Tibial nerve (tissue), 4 donors: ENCODE measurements around the gene FAM193A.

ENCODE experiments used
- EP300 ChIP-seq, 2 donors: sonication (generic); formaldehyde crosslinking; IDR thresholded peaks; one replicate each; pipeline ENCODE4 v1.6.1; 2017; ENCODE audit warnings: antibody characterized with exemption in 2 of 2, mild to moderate bottlenecking in 1 of 2
- TF ChIP-seq, protein P1 (sequence below), 5 experiments: fragments of 200-600 bp in 3 of 5; fragments of 450-650 bp in 2 of 5; sonication (generic) in 3 of 5; IDR thresholded peaks; one replicate each; pipeline ENCODE4 v1.5.1; 2016 to 2019; ENCODE audit warnings: antibody characterized with exemption in 5 of 5, mild to moderate bottlenecking in 3 of 5, moderate library complexity in 2 of 5

DNA sequence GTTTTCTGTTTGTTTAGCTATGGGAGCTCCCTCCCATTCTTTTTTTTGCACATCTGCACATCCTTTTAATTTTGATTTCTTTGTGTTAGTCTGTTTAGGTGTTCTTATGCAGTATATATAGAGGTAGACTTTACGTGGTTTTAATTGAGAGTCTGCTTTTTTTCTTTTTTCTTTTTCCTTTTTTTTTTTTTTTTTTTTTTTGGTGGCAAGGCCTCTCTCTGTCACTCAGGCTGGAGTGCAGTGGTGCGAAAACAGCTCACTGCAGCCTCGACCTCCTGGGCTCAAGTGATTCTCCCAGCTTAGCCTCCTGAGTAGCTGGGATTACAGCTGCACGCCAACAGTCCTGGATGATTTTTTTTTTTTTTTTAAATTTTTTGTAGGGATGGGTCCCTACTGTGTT is 68.2 kb downstream of the FAM193A start:
- TF ChIP-seq, protein P1, sequence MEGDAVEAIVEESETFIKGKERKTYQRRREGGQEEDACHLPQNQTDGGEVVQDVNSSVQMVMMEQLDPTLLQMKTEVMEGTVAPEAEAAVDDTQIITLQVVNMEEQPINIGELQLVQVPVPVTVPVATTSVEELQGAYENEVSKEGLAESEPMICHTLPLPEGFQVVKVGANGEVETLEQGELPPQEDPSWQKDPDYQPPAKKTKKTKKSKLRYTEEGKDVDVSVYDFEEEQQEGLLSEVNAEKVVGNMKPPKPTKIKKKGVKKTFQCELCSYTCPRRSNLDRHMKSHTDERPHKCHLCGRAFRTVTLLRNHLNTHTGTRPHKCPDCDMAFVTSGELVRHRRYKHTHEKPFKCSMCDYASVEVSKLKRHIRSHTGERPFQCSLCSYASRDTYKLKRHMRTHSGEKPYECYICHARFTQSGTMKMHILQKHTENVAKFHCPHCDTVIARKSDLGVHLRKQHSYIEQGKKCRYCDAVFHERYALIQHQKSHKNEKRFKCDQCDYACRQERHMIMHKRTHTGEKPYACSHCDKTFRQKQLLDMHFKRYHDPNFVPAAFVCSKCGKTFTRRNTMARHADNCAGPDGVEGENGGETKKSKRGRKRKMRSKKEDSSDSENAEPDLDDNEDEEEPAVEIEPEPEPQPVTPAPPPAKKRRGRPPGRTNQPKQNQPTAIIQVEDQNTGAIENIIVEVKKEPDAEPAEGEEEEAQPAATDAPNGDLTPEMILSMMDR (IDR thresholded peaks at IDR 0.05): no peak
- TF ChIP-seq EP300 (IDR thresholded peaks at IDR 0.05): no peak
